CMK (cell line): ENCODE measurements around the gene CNTNAP2.

Experiments used
- DNase-seq: peaks from one replicate; pipeline ENCODE4 v3.0.0-alpha.2; 2010; ENCODE audit warnings: low read depth

Gene CNTNAP2

GRCh38 chr7:148204639-148205304, 2088.2 kb downstream of the CNTNAP2 start:
- DNase-seq: no peak

- DNase-seq: no peak
These were observed 2093.1 kb downstream of the CNTNAP2 start for GRCh38 chr7:148209643-148210190.

- DNase-seq: no peak
These were observed 2094.3 kb downstream of the CNTNAP2 start for GRCh38 chr7:148210804-148211325.

- no peak for DNase-seq
These were observed 2095.1 kb downstream of the CNTNAP2 start for GRCh38 chr7:148211740-148212151.

- no peak for DNase-seq
These were observed 2096.1 kb downstream of the CNTNAP2 start for GRCh38 chr7:148212731-148213130.

- DNase-seq: no peak
These were observed 2097.5 kb downstream of the CNTNAP2 start for GRCh38 chr7:148214101-148214500.

GRCh38 chr7:148218603-148219002, 2102.0 kb downstream of the CNTNAP2 start:
- DNase-seq: no peak

- DNase-seq: no peak
These were observed 2106.1 kb downstream of the CNTNAP2 start for GRCh38 chr7:148222721-148223120.

- DNase-seq: no peak
These were observed 2106.6 kb downstream of the CNTNAP2 start for GRCh38 chr7:148223160-148223559.

- no peak for DNase-seq
These were observed 2107.1 kb downstream of the CNTNAP2 start for GRCh38 chr7:148223738-148224137.

GRCh38 chr7:148230296-148230695, 2113.7 kb downstream of the CNTNAP2 start:
- no peak for DNase-seq

GRCh38 chr7:148230883-148231282, 2114.3 kb downstream of the CNTNAP2 start:
- DNase-seq: no peak

- DNase-seq: no peak
These were observed 2116.2 kb downstream of the CNTNAP2 start for GRCh38 chr7:148232784-148233183.

GRCh38 chr7:148234715-148235114, 2118.1 kb downstream of the CNTNAP2 start:
- no peak for DNase-seq

- no peak for DNase-seq
These were observed 2122.2 kb downstream of the CNTNAP2 start for GRCh38 chr7:148238761-148239325.

GRCh38 chr7:148241700-148242293, 2125.2 kb downstream of the CNTNAP2 start:
- DNase-seq: no peak

GRCh38 chr7:148242294-148242821, 2125.8 kb downstream of the CNTNAP2 start:
- no peak for DNase-seq

- no peak for DNase-seq
These were observed 2128.8 kb downstream of the CNTNAP2 start for GRCh38 chr7:148245381-148245780.

- no peak for DNase-seq
These were observed 2137.0 kb downstream of the CNTNAP2 start for GRCh38 chr7:148253629-148254028.

GRCh38 chr7:148255333-148255732, 2138.7 kb downstream of the CNTNAP2 start:
- DNase-seq: no peak

- DNase-seq: no peak
These were observed 2139.8 kb downstream of the CNTNAP2 start for GRCh38 chr7:148256433-148256832.

GRCh38 chr7:148260599-148260998, 2144.0 kb downstream of the CNTNAP2 start:
- DNase-seq: no peak

GRCh38 chr7:148261523-148261922, 2144.9 kb downstream of the CNTNAP2 start:
- no peak for DNase-seq
